ENCODE measurements around the gene LGALS16.
A peak's percentile ranks its signal among the peaks of the same experiment; 100 is the strongest.
"Not testable (repeated sequence)": the region's sequence is repeated elsewhere in the genome, so short reads cannot be mapped to it uniquely, and the experiment has no call there.

Gene LGALS16, protein sequence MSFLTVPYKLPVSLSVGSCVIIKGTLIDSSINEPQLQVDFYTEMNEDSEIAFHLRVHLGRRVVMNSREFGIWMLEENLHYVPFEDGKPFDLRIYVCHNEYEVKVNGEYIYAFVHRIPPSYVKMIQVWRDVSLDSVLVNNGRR

DNA sequence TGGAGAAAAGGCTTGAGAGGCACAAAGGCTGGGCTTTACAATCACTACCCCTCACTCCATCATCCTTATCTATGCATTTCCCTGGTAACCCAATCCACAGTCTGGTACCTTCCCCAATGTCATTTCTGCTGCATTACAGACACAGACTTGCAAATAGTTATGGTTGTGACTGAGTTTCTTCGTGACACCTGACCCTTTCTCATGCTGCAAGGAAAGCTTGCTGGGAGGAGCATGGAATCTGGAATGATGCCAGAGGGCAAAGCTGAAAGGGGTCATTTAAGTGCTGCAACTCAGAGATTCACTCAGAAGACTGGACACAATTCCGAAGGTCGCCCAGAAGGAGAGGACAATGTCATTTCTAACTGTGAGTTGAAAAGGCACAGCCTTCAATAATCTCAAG is at the start of gene LGALS16:
Gene LGALS16, plus strand, starts transcription at position 301 of the 400 bp plus-strand sequence. Its CDS starts 49 bp downstream, at position 350.
- DNase-seq, result no peak

DNA sequence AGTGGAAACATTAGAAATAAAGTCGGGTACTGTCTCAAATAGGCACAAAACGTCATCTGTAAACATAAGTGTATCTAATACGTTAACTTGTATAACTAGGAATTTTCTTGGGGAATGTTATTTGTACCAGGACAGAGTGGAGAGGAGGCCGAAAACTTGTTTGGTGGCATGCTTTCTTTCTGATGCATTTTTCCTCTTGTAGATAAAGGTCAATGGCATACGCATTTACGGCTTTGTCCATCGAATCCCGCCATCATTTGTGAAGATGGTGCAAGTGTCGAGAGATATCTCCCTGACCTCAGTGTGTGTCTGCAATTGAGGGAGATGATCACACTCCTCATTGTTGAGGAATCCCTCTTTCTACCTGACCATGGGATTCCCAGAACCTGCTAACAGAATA is 48.7 kb upstream of the LGALS16 start:
- no peak for DNase-seq

DNA sequence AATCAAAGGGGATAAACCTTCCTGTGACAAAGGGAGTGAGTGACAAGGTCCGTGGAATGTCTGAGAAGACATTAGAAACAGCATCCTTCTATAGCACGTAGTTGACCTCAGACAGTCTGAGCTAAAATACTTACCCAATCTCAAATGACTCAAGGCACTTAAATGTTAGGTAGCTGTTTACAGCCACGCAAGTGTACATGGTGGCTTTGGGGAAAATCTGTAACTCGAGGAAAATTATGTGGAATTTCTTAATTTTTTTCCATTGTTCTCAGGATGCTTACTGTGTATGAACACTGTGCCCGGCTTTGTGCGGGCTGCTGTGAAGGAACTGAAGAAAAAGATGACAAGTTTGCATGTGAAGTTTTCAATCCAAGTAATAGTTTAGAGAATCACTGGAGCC is 48.2 kb upstream of the LGALS16 start:
- no peak for DNase-seq

DNA sequence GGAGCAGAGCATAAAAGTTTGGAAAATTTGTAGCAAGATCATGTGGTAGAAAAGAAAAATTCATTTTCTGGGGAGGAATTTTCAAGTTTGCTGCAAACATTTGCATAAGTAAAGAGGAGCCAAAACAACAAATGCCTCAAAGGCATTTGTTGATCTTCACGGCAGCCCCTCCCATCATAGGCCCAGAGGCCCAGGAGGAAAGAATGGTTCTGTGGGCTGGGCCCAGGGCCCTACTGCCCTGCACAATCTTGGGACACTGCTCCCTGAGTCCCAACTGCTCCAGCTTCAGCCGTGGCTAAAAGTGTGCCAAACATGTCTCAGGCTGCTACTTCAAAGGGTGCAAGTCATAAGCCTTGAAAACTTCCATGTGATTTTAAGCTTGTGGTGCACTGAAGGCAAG is 42.1 kb upstream of the LGALS16 start:
- DNase-seq, result no peak

DNA sequence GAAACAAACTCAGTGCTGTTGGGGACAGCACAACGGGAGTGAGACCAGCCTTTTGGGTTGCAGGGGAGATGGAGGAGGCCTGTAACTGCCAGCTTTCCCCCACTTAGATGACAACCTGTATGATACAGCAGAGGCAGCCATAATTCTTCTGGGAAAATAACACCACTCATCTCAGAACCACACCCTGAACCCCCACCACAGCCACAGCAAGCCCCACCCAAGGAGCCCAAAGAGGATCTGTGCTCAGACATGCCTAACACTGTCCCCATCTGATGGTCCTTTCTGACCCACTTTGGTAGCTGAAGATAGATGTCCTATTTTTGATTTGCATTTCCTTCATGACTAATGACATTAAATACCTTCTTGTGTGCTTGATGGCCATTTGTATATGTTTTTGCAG is 38.0 kb upstream of the LGALS16 start:
- no peak for DNase-seq

DNA sequence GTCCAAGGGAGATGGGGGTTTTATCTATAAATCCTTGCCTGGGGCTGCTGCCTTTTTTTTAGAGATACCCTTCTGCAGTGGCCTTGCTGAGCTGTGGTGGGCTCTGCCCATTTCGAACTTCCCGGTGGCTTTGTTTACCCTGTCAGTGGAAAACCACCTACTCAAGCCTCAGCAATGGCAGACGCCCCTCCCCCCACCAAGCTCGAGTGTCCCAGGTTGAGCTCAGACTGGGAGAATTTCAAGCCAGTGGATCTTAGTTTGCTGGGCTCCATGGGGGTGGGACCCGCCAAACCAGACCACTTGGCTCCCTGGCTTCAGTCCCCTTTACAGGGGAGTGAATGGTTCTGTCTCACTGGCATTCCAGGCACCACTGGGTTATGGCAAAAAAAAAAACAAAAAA is 31.8 kb upstream of the LGALS16 start:
- no peak for DNase-seq

DNA sequence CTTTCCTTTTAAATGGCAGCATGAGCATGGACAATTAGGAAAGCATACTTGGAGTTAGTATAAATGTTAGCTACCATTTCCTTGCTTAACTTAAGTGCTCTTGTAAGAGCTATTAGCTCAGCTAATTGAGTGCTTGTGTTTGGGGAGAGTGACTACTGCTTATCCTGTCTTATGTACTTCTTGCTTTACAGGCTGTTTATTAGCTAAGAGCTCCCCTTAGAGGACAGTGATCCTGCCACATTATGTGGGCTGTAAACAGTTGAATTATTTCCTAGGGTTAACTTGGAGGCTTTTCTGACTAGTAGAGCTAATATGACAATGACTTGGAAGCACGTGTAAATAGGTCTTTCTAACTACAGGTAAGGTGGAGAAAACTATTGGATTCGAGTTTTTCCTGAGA is 28.1 kb upstream of the LGALS16 start:
- peak in 1 of 6 experiments; percentile 2 for DNase-seq

DNA sequence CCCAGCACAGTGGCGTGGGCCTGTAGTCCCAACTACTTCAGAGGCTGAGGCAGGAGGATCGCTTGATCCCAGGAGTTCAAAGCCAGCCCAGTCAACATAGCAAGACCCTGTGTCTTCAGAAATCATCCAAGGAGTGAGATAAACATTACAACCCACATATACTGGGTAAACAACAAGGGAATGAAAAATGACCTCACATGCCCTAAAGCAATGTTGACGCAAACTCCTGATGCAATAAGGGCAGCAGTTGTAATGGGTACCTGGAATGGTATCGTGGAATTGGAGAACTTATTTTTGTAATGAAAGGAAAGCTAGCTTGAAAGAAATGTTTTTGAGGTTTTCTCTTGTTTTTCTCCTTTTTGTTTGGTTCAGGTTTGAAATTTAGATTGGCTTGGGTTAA is 24.5 kb upstream of the LGALS16 start:
- no peak for DNase-seq

DNA sequence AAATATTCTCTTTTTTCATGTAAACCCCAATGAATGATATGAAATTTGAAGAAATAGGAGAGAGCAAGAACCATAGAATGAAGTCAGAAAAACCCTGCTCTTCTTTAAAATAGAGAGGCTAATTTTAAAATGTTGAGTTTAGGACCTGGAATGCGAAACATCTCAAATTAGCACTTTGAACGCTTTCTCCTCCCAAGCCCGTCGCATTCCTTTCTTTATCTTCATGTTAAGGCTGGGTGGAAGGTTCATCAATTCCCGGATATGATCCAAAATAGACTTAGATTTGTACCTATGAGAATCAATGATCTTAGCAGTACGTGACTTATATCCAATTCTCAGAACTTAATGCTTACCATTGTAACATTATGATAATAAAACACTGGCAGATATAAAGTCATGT is 24.1 kb upstream of the LGALS16 start:
- no peak for DNase-seq

DNA sequence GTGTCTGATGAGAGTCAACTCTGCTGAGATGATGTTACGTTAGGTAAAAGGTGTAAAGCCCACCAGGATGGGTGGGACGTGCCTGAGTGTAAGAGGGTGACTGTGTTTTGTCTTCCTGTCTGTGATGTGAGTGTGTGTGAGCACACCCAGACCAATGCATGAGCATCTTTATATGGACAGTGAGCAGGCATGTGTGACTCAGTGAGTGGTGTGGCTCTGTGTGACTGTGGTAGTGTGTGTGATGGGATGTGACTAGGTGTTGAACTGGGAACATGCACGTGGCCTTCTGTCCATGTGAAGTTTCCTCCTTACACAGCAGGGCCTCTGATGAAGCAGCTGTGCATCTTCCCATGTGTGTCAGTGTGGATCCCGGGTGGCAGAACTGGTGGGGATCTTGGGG is 17.8 kb upstream of the LGALS16 start:
- no peak for DNase-seq

DNA sequence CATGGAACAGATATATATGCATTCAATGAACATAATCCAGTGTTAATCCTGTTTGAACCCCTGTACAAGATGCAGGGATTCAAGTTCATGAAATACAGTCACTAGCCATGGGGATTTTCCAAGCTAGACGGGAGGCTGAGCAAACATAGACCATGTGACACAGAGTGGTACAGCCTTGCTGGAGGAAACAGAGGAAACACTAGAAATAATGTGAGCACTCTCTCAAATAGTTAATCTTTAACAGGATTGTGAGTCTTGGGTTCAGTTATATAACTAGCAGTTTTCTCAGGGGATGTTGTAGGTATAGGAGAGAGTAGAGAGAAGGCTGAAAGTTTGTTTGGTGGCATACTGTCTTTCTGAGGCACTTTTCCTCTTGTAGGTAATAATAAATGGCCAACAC is 13.9 kb upstream of the LGALS16 start:
- no peak for DNase-seq

DNA sequence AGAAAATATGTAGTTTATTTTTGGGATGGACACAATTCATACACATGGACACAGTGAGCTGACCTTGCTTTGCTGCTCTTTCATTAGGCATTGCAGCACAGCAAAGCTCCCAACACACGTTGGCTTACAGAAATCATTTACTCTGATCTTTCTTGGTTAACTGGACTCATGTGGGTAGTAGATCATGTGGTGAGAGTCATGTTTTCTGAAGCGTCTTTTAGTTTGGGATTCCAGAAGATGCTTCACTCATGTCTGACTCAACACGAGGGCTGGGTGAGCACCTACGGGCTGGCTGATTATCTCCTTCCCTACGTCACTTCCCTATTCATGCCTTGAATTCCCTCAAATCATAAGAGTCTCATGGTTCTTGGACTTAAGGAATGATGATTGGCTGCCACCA is 12.1 kb upstream of the LGALS16 start:
- DNase-seq, result no peak

DNA sequence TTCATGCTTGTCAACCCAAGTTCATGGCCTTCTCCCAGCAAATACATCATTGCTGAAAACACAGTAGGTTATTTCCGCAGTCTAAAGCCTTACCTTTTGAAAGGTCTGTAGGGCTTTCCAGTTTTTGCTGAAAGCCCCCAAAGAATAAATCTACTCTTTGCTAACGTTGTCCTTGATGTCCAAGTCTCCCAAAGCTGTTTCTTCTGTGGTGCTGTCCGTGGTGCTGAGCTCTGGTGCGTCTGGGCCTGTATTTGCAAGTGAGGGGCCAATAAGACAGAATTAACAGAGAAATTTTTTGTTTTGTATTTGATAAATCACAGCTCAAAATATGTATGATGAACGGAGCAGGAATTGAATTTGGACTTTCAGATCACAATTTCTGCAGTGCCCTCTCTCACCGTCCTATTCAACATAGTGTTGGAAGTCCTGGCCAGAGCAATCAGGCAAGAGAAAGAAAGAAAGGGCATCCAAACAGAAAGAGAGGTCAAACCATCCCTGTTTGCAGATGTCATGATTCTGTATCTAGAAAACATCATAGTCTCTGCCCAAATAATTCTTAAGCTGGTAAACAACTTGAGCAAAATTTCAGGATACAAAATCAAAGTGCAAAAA is 9.8 kb upstream of the LGALS16 start:
- no peak for DNase-seq

DNA sequence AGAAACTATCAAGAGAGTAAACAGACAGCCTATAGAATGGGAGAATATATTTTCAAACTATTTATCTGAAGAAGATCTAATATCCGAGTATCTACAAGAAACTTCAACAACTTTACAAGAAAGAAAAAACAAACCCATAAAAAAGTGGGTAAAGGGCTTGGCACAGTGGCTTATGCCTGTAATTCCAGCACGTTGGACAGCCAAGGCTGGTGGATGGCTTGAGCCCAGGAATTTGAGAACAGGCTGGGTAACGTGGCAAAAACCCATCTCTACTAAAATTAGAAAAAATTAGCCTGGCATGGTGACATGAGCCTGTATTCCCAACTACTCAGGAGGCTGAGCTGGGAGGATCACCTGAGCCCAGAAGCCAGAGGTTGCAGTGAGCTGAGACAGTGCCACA is 7.8 kb upstream of the LGALS16 start:
- DNase-seq, result no peak

DNA sequence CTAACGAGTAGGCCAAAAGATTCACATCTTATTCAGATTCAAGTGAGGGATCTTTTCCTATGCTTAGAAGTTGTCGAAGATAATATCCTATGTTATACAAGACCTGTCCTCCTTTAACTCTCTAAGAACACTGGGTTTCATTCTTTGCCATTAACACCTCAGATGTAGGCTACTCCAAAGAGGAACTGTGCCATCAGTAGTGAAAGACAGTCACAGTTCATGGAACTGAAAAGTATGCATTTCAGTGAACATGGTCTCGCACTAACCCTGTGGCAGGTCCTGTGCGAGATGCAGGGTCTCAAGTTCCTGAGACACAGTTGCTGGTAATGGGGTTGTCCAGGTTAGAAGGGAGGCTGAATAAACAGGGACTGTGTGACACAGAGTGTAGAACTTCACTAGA is 4.1 kb downstream of the LGALS16 start:
- no peak for DNase-seq

DNA sequence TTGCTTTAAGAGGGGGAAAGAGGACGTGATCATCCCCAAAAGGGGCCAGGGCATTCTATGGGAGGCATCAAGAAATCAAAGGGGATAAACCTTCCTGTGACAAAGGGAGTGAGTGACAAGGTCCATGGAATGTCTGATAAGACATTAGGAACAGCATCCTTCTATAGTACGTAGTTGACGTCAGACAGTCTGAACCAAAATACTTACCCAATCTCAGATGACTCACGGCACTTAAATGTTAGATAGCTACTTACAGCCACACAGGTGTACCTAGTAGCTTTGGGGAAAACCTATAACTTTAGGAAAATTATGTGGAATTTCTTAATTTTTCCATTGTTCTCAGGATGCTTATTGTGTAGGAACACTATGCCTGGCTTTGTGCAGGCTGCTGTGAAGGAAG is 4.9 kb downstream of the LGALS16 start:
- no peak for DNase-seq

DNA sequence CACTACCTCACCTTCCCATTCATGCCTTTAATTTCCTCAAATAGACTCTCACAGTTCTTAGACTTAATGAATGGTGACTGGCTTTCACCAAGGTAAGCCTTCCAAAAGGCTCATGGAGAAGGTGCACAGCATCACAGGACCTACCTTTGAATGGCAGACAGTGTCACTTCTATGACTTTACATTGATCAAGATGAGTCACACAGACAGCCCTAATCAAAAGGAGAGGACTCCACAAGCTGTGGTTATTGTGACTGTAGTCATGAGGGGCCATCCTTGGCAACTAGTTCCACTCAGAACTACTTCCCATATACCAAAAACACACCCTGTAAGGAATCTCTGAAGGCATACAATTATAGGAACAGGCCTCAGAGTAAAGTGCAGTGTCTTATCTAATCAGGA is 5.9 kb downstream of the LGALS16 start:
- DNase-seq, result no peak

DNA sequence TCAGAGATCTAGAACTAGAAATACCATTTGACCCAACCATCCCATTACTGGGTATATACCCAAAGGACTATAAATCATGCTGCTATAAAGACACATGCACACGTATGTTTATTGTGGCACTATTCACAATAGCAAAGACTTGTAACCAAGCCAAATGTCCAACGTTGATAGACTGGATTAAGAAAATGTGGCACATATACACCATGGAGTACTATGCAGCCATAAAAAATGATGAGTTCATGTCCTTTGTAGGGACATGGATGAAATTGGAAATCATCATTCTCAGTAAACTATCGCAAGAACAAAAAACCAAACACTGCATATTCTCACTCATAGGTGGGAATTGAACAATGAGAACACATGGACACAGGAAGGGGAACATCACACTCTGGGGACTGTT is 14.1 kb downstream of the LGALS16 start:
- DNase-seq, result not testable (repeated sequence)

DNA sequence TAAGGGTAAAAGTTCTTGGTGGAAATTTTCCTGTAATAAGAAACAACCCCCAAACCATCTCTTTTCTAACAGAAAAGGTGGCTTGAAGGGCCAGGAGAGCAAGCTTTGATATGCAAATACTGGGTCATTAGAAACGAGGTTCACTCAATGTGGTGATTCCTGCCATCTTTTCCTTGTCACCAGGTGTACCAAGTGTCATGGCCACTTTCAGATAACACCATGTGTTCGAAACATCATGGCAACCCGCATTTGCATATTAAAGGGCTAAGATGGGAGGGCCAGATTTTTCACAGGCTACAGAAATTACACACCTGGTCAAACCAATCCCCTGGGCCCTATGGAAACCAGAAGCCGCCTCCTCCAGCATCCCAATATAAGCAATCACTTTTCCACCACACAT is 15.3 kb downstream of the LGALS16 start:
- no peak for DNase-seq

DNA sequence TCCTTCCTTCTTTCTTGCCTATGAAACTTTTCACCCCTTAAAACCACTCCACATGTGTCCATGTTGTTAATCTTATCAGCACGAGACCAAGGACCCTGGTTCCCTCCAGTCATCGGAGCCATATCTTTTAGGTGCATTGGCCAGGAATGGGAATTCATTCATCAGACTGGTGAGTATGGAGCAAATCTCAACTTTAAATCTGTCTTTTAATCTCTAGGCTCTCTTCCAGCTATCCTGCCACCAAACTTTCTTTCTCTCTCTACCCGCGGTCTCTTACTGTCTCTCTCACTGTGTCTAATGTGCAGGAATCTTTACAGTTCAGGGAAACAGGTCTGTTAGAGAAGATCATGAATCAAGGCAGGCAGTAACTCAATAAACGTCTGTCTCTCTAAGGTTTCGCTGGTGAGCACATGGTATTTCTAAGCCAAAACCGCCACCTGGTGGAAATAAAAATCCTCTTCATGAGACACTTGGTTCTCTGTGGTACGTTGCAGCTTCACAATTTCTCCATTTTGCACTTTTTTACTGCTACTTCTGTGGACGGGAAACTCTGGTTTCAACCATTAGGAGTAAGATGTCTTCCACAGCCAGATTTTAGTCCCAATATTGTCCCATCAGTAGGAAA is 16.1 kb downstream of the LGALS16 start:
- DNase-seq, result peak in 5 of 6 experiments; percentile 23 to 73 (median 39)

DNA sequence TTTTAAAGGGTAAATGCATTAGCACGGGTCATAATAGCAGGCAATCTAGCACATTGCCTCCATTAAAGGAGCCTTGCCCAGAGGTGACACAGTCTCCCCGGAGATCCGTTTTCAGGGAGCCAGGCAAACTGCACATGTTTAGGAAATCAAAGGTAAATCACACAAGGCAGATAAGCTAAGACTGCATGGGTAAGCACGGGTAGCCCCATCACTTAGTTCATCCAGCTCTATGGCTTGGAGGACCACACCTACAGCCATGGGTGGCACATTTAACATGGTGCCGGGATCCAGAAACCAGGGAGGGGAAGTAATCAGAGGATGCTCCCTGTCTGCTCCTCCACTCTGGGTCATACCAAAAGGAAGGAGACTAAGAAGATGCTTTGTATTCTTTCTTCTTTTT is 16.8 kb downstream of the LGALS16 start:
- no peak for DNase-seq

DNA sequence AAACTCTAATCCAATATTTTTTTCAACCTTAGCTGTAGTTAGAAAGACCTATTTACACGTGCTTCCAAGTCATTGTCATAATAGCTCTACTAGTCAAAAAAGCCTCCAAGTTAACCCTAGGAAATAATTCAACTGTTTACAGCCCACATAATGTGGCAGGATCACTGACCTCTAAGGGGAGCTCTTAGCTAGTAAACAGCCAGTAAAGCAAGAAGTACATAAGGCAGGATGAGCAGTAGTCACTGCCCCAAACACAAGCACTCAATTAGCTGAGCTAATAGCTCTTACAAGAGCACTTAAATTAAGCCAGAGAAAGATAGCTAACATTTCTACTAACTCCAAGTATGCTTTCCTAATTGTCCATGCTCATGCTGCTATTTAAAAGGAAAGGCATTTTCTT is 18.1 kb downstream of the LGALS16 start:
- DNase-seq, result not testable (repeated sequence)

DNA sequence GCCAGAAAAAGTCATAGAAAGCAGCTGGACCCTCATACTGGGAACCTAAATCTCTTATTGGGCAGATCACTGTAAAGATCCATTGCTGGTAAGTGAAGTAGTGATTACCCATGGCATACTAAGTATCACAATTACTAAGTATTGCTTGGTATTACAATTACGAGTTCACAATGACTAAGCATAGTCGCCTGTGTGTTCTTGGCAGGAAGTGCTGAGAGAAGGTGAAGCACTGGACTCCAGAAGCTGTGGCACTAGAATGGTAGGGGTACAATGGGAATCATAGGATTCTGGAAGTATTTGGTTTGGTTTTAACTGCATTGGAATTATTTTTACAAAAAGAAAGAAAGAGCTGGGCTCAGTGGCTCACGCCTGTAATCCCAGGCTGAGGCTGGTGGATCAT is 20.3 kb downstream of the LGALS16 start:
- no peak for DNase-seq

DNA sequence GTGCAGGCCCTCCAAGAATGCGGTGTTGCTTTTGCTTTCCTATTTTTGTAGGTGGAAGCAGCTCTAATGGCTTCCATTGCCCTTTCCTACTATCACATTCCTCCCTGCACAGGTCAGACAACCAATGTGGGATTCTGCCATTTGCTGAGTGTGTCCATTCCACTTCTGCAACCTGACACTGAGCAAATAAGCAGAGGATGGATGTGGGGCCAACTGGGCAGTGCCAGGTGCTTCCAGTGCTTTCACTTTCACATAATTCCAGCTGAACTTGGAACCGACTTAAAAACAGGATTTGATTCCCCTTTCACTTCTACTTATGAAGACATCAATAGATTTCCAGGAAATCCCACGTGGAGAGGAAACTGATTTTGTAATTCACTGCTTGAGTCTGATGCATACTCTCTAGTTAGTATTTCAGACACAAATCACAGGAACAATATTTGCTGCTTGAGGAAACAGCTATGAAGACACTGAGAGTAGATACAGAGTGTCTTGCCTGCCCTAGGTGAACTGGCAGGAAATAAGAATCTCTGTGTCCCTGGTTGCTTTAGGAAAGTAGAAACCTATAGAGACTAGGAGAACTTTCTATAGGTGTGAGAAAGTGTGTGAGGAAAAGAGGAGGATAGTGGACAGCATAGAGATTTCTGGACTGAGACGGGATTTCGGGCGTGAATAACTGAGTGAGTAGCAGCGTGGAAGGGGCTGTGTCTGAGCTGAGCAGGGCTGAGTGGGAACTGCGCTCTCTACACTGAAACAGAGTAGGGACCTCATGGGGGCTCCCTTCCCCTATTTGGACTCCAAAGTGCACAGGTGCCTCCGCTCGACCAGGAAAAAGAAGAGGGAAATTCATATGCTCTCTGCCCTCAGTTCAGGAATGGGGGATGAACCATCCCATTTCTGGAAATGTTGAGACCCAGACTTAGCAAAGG is 22.5 kb downstream of the LGALS16 start:
- DNase-seq, result peak in 1 of 6 experiments; percentile 4
